AG04449 (cell line): Measurements from ENCODE around the gene HHIPL1.
A peak's percentile ranks its signal among the peaks of the same experiment; 100 is the strongest.

Experiments
- CTCF ChIA-PET: fragments of 350-600 bp; formaldehyde crosslinking; extraction: SDS; loops from one replicate; lab custom pipeline; 2021; ENCODE audit warnings: antibody characterized with exemption; lab: Yijun Ruan, JAX
- POLR2A ChIA-PET: fragments of 400-600, 350-600 bp; formaldehyde crosslinking; extraction: SDS; loops from one replicate; lab custom pipeline; 2020; ENCODE audit warnings: antibody characterized with exemption, inconsistent platforms; lab: Yijun Ruan, JAX
- DNase-seq: peaks from one replicate; pipeline ENCODE4 v3.0.0-alpha.2; 2010; ENCODE audit warnings: low read depth, low spot score
- H3K4me3 ChIP-seq: 2 replicates; pipeline ENCODE4 v1.5.1; 2011; ENCODE audit warnings: low read depth, mild to moderate bottlenecking, control low read depth, low read length
- CTCF ChIP-seq: IDR thresholded peaks from one replicate; pipeline ENCODE4 v1.5.1; 2011; ENCODE audit warnings: mild to moderate bottlenecking, moderate library complexity, low read length, control low read depth, inconsistent platforms; ENCODE audit not compliant: insufficient read depth; ENCODE audit errors: missing control alignments

Gene HHIPL1

GRCh38 chr14:99644723-99645544 is at the start of gene HHIPL1:
Gene HHIPL1 (plus strand): TSS chr14:99645129. CDS start chr14:99645208, 79 bp downstream.
- peak within 1 kb of the TSS; percentile 49 for H3K4me3 ChIP-seq
- ChIA-PET POLR2A (no interaction called here), CTCF (interaction anchor here (1.3 kb wide), 1 partner anchor 17 kb away, joined by 6 read pairs; no protein-coding TSS in a partner anchor)
- DNase-seq = no peak
- no peak for TF ChIP-seq CTCF

GRCh38 chr14:99595524-99595923 is 49.4 kb upstream of the HHIPL1 start:
- DNase-seq = no peak
- ChIA-PET POLR2A (no interaction called here), CTCF (interaction anchor here (1.1 to 1.8 kb wide), 2 partner anchors 10 to 31 kb away, joined by 3 to 7 read pairs; no protein-coding TSS in a partner anchor)

GRCh38 chr14:99596071-99596627 is 48.8 kb upstream of the HHIPL1 start:
- DNase-seq = no peak
- ChIA-PET CTCF (interaction anchor here (1.1 to 1.7 kb wide), 2 partner anchors 30 to 32 kb away, joined by 3 to 5 read pairs; no protein-coding TSS in a partner anchor), POLR2A (no interaction called here)
- H3K4me3 ChIP-seq = no peak overlapping the region
- no peak for TF ChIP-seq CTCF

More at GRCh38 chr14:99595524-99595923, 49.4 kb upstream of the HHIPL1 start:
- H3K4me3 ChIP-seq = no peak overlapping the region
- TF ChIP-seq CTCF = no peak

GRCh38 chr14:99596772-99597171 is 48.2 kb upstream of the HHIPL1 start:
- no peak for DNase-seq
- H3K4me3 ChIP-seq = no peak overlapping the region
- ChIA-PET POLR2A (no interaction called here), CTCF (interaction anchor here (1.7 kb wide), 1 partner anchor 32 kb away, joined by 5 read pairs; no protein-coding TSS in a partner anchor)
- no peak for TF ChIP-seq CTCF

GRCh38 chr14:99597911-99598600 is 46.9 kb upstream of the HHIPL1 start:
- DNase-seq = no peak
- no peak for TF ChIP-seq CTCF
- CTCF ChIA-PET = interaction anchor here (1.2 to 1.7 kb wide), 2 partner anchors 30 to 74 kb away, joined by 3 to 5 read pairs; no protein-coding TSS in a partner anchor
- POLR2A ChIA-PET = no interaction called here
- H3K4me3 ChIP-seq = no peak overlapping the region
